Measurements from ENCODE around the gene SLC8A3. TPM values are rescaled to one million over a fixed set of nuclear protein-coding genes. Genes with fewer than 3 reads are reported as not detected.

Gene SLC8A3
- total RNA-seq, 1 experiment from 2014 or later = 0.13 TPM

- H3K4me1 Mint-ChIP-seq = peaks cover 4 to 7% of the 10 kb centered on the region in 2 experiments
- TF ChIP-seq CTCF (conservative IDR thresholded peaks at IDR 0.05) = no peak
- no CpG with 5 or more reads among the region's 7 CpGs for WGBS (ENCODE audit: extremely low coverage, insufficient read length, low lambda C conversion rate)
- H4K8ac ChIP-seq (replicated peaks; ENCODE audit: insufficient read length, low read depth, low read length) = no peak overlapping the region
- H3K27ac ChIP-seq (ENCODE audit: insufficient read length, low read depth, low read length) = no peak overlapping the region
- no peak overlapping the region for H4K5ac ChIP-seq (ENCODE audit: insufficient read length, low read depth, low read length)
- H3K23me2 ChIP-seq (ENCODE audit: insufficient read length, low read depth, low read length, poor library complexity, severe bottlenecking) = no peaks in the 10 kb centered on the region
- no peak overlapping the region for H2BK12ac ChIP-seq (ENCODE audit: insufficient read length, low read depth, low read length)
- H2BK120ac ChIP-seq (ENCODE audit: low read depth, low read length, poor library complexity, severe bottlenecking) = no peak overlapping the region
- DNase-seq = no peak
- no peaks in the 10 kb centered on the region for H3K9me3 ChIP-seq (ENCODE audit: control insufficient read depth, low read depth, low read length)
- no peak overlapping the region for H3T11ph ChIP-seq (ENCODE audit: low read length)
- no peaks in the 10 kb centered on the region; a peak in 2 of 5 replicates for H3K9me3 Mint-ChIP-seq
- no peak overlapping the region for H3K18ac ChIP-seq (ENCODE audit: insufficient read length, low read depth, low read length)
- H3K4me3 Mint-ChIP-seq = no peak overlapping the region
- no peak overlapping the region for H2BK5ac ChIP-seq (ENCODE audit: insufficient read length, low read length)
- H3K4ac ChIP-seq (ENCODE audit: low read depth, low read length) = no peak overlapping the region
- H4K20me1 ChIP-seq (ENCODE audit: control insufficient read depth, insufficient read depth, insufficient read length) = no peaks in the 10 kb centered on the region
- no peaks in the 10 kb centered on the region for H3K4me1 ChIP-seq (ENCODE audit: insufficient read depth, low read length)
- H3K9ac ChIP-seq (ENCODE audit: extremely low read depth, insufficient read length, low read length) = no peak overlapping the region
- no peak overlapping the region for H2AFZ ChIP-seq (ENCODE audit: low read length)
- no peaks in the 10 kb centered on the region; the same call in 1 of the 2 replicates for H3K27me3 Mint-ChIP-seq (ENCODE audit: low read depth)
- H2BK15ac ChIP-seq (ENCODE audit: low read depth, low read length) = no peak overlapping the region
- no peak overlapping the region for H4K91ac ChIP-seq (ENCODE audit: insufficient read length, low read depth, low read length)
- H3K27ac Mint-ChIP-seq = no peak overlapping the region
- H3K79me1 ChIP-seq (ENCODE audit: insufficient read depth, low read depth, low read length, poor library complexity, severe bottlenecking) = no peaks in the 10 kb centered on the region
- H3K23ac ChIP-seq (ENCODE audit: insufficient read length, low read depth, low read length) = no peak overlapping the region
- H2AK5ac ChIP-seq (ENCODE audit: insufficient read length, low read length) = no peak overlapping the region
- H3K79me2 ChIP-seq (ENCODE audit: insufficient read depth, low read length) = no peaks in the 10 kb centered on the region
- no peaks in the 10 kb centered on the region for H3K36me3 Mint-ChIP-seq (ENCODE audit: insufficient read depth in 1 of 3, low read depth in 3 of 3)
- no peak overlapping the region for H3K56ac ChIP-seq (ENCODE audit: insufficient read length, low read depth, low read length)
- no peak overlapping the region for H3K4me2 ChIP-seq (ENCODE audit: insufficient read depth, insufficient read length, low read length)
- H3K27me3 ChIP-seq (ENCODE audit: insufficient read depth, low read length) = no peaks in the 10 kb centered on the region
- H3K14ac ChIP-seq (ENCODE audit: insufficient read depth, low read length) = no peak overlapping the region
- no peak overlapping the region for H2BK20ac ChIP-seq (ENCODE audit: low read depth, low read length, poor library complexity, severe bottlenecking)
These were observed 61.6 kb downstream of the SLC8A3 start for GRCh38 chr14:70127186-70127585.

All from H9 (cell line).